ENCODE data around the gene IGFBP3. TPM values are rescaled to one million over a fixed set of nuclear protein-coding genes. Genes with fewer than 3 reads are reported as not detected.

The IGFBP3 gene
- total RNA-seq, 1 experiment from 2014 or later: 4.1 TPM

GRCh38 chr7:45893374-45893995 is 27.6 kb downstream of the IGFBP3 start:
- ChIA-PET RAD21 (ENCODE audit: low non-redundant PET in 1 of 2, low total read pairs in 2 of 2, uncharacterized antibody in 2 of 2, unreplicated experiment in 2 of 2) (no interaction called here), POLR2A (no interaction called here), CTCF (interaction anchor here (0.8 to 1.0 kb wide), 3 partner anchors 24 to 29 kb away, joined by 3 read pairs; no protein-coding TSS in a partner anchor)
- no peak overlapping the region for H3K27ac ChIP-seq (ENCODE audit: low read depth, low read length)
- ATAC-seq: no peak
- H3K79me2 ChIP-seq (ENCODE audit: insufficient read depth, low read length): no peaks in the 10 kb centered on the region
- no peaks in the 10 kb centered on the region for H3K27me3 ChIP-seq (ENCODE audit: insufficient read depth, low read length)
- no peaks in the 10 kb centered on the region for H3K9me3 ChIP-seq (ENCODE audit: control insufficient read depth in 1 of 2, insufficient read depth in 1 of 2, low read depth in 1 of 2, low read length in 2 of 2)
- H3K4me1 ChIP-seq (ENCODE audit: control insufficient read depth in 1 of 2, insufficient read depth in 2 of 2, low read length in 2 of 2): no peaks in the 10 kb centered on the region
- no peak overlapping the region for H3K4me2 ChIP-seq (ENCODE audit: low read length)
- H3K4me3 ChIP-seq (replicated peaks in 1 of 2; ENCODE audit: low read depth in 1 of 2, low read length in 2 of 2): no peak overlapping the region
- no peak for TF ChIP-seq JUND (IDR thresholded peaks at IDR 0.05)
- TF ChIP-seq EGR1 (IDR thresholded peaks at IDR 0.05; ENCODE audit: low read depth): no peak
- no peak for TF ChIP-seq SP1 (IDR thresholded peaks at IDR 0.05; ENCODE audit: low read depth)
- no peak for TF ChIP-seq FOSL1 (IDR thresholded peaks at IDR 0.05; ENCODE audit: low read depth)
- TF ChIP-seq POLR2A (IDR thresholded peaks at IDR 0.05; ENCODE audit: borderline replicate concordance, extremely low read depth, insufficient read depth, insufficient read length): no peak
- no peak for TF ChIP-seq SRF (IDR thresholded peaks at IDR 0.05; ENCODE audit: low read depth)
- no peak for TF ChIP-seq ZFX (IDR thresholded peaks at IDR 0.05)
- no peak for TF ChIP-seq CBX3 (IDR thresholded peaks at IDR 0.05; ENCODE audit: low read depth)
- TF ChIP-seq ZNF274 (IDR thresholded peaks at IDR 0.05; ENCODE audit: low read depth, low read length): no peak
- no peak for TF ChIP-seq POLR2AphosphoS5 (IDR thresholded peaks at IDR 0.05; ENCODE audit: low read depth, low read length)
- no peak for TF ChIP-seq CEBPB (IDR thresholded peaks at IDR 0.05; ENCODE audit: low read depth)
- no peak for TF ChIP-seq TCF7L2 (IDR thresholded peaks at IDR 0.05; ENCODE audit: borderline replicate concordance, extremely low read depth, insufficient read depth, insufficient read length)
- TF ChIP-seq ATF3 (IDR thresholded peaks at IDR 0.05): no peak
- TF ChIP-seq ZBTB33 (IDR thresholded peaks at IDR 0.05; ENCODE audit: extremely low read depth, insufficient replicate concordance, low read length): no peak
- intact Hi-C loops (cut with micrococcal nuclease): loop anchor here (10.0 kb wide), 1 partner anchor 1281 kb away; no protein-coding TSS in a partner anchor
- H2AFZ ChIP-seq (ENCODE audit: low read depth, low read length, poor library complexity, severe bottlenecking): no peak overlapping the region
- no peak overlapping the region for H3K9ac ChIP-seq (ENCODE audit: low read length)
- no peaks in the 10 kb centered on the region for H3K9me2 ChIP-seq (ENCODE audit: insufficient read depth)
- BruUV-seq (replicated peaks): no TSS peak
- H4K20me1 ChIP-seq (ENCODE audit: insufficient read depth): no peaks in the 10 kb centered on the region
- no peaks in the 10 kb centered on the region for H3K36me3 ChIP-seq (ENCODE audit: control insufficient read depth in 1 of 2, insufficient read depth in 2 of 2, low read length in 2 of 2)
- no peak for DNase-seq (ENCODE audit: low read depth, low spot score)

Data from HCT116 (cell line).